Glutamatergic neuron (in vitro differentiated cells): ENCODE results near the gene CTSL. TPM values are rescaled to one million over a fixed set of nuclear protein-coding genes. Genes with fewer than 3 reads are reported as not detected.

Experiments
- DNase-seq: peaks from one replicate; pipeline ENCODE4 v3.0.0; 2022
- H3K27ac Mint-ChIP-seq: one replicate; pipeline ENCODE4 v1.8.0; 2020; ENCODE audit warnings: mild to moderate bottlenecking, mixed read lengths, inconsistent platforms; ENCODE audit not compliant: unreplicated experiment
- H3K27me3 Mint-ChIP-seq: one replicate; pipeline ENCODE4 v1.8.0; 2020; ENCODE audit warnings: mild to moderate bottlenecking, moderate library complexity, mixed read lengths, inconsistent platforms; ENCODE audit not compliant: unreplicated experiment
- H3K36me3 Mint-ChIP-seq: one replicate; pipeline ENCODE4 v1.8.0; 2020; ENCODE audit warnings: mild to moderate bottlenecking, mixed read lengths, inconsistent platforms; ENCODE audit not compliant: unreplicated experiment
- H3K4me1 Mint-ChIP-seq: one replicate; pipeline ENCODE4 v1.8.0; 2020; ENCODE audit warnings: mild to moderate bottlenecking, low read depth, mixed read lengths, inconsistent platforms; ENCODE audit not compliant: unreplicated experiment
- H3K4me3 Mint-ChIP-seq: one replicate; pipeline ENCODE4 v1.8.0; 2020; ENCODE audit warnings: mild to moderate bottlenecking, mixed read lengths, inconsistent platforms; ENCODE audit not compliant: unreplicated experiment
- H3K9me3 Mint-ChIP-seq: one replicate; pipeline ENCODE4 v1.8.0; 2020; ENCODE audit warnings: mild to moderate bottlenecking, moderate library complexity, mixed read lengths, inconsistent platforms; ENCODE audit not compliant: unreplicated experiment
- CTCF ChIP-seq: fragments of 200-600 bp; sonication (generic); IDR thresholded peaks from one replicate; pipeline ENCODE4 v1.5.0; 2021; ENCODE audit not compliant: partially characterized antibody, unreplicated experiment
- total RNA-seq: library from RNA; stranded (reverse); fragmentation: NEBNext Ultra II Directional; extraction: Animal tissue kit (Norgen Biotek cat#: 25700); gene quantifications from one replicate; pipeline ENCODE4 v1.2.1, GENCODE V29; 2021; ENCODE audit not compliant: unreplicated experiment

CTSL gene
- total RNA-seq, 1 donor from 2014 or later: 28.7 TPM

GRCh38 chr9:87706066-87706739, 19.7 kb upstream of the CTSL start:
- H3K27ac Mint-ChIP-seq: no peak overlapping the region
- no peak for DNase-seq
- peaks cover 5% of the 10 kb centered on the region for H3K27me3 Mint-ChIP-seq
- TF ChIP-seq CTCF: no peak
- H3K36me3 Mint-ChIP-seq: peaks cover 20% of the 10 kb centered on the region
- H3K9me3 Mint-ChIP-seq: peaks cover 10% of the 10 kb centered on the region
- H3K4me3 Mint-ChIP-seq: no peak overlapping the region
- H3K4me1 Mint-ChIP-seq: peaks cover 9% of the 10 kb centered on the region

DNA sequence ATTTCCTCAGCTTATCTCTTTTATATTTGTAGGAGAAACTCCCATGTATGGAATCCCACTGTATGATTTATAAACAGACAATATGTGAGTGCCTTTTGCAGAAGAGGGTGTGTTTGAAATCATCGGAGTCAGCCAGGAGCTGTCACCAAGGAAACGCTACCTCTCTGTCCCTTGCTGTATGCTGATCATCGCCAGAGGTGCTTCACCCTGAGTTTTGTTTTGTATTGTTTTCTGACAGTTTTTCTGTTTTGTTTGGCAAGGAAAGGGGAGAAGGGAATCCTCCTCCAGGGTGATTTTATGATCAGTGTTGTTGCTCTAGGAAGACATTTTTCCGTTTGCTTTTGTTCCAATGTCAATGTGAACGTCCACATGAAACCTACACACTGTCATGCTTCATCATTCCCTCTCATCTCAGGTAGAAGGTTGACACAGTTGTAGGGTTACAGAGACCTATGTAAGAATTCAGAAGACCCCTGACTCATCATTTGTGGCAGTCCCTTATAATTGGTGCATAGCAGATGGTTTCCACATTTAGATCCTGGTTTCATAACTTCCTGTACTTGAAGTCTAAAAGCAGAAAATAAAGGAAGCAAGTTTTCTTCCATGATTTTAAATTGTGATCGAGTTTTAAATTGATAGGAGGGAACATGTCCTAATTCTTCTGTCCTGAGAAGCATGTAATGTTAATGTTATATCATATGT, 18.0 kb upstream of the CTSL start:
- Mint-ChIP-seq H3K4me3 (no peak overlapping the region), H3K36me3 (peaks cover 20% of the 10 kb centered on the region)
- DNase-seq: no peak

GRCh38 chr9:87708546-87708945, 17.4 kb upstream of the CTSL start:
- DNase-seq: no peak
- Mint-ChIP-seq H3K4me3 (no peak overlapping the region), H3K27ac (no peak overlapping the region), H3K27me3 (peaks cover 10% of the 10 kb centered on the region), H3K36me3 (peaks cover 20% of the 10 kb centered on the region), H3K9me3 (peaks cover 10% of the 10 kb centered on the region), H3K4me1 (peaks cover 9% of the 10 kb centered on the region)
- TF ChIP-seq CTCF: no peak

More for the DNA sequence above, 18.0 kb upstream of the CTSL start:
- H3K4me1 Mint-ChIP-seq: peaks cover 7% of the 10 kb centered on the region
- no peak for TF ChIP-seq CTCF
- H3K27me3 Mint-ChIP-seq: peaks cover 9% of the 10 kb centered on the region
- H3K9me3 Mint-ChIP-seq: peaks cover 10% of the 10 kb centered on the region
- H3K27ac Mint-ChIP-seq: no peak overlapping the region

- Mint-ChIP-seq H3K36me3 (peaks cover 20% of the 10 kb centered on the region), H3K27ac (no peak overlapping the region), H3K4me1 (peaks cover 9% of the 10 kb centered on the region), H3K9me3 (peaks cover 10% of the 10 kb centered on the region), H3K4me3 (no peak overlapping the region), H3K27me3 (peaks cover 10% of the 10 kb centered on the region)
- DNase-seq: no peak
- no peak for TF ChIP-seq CTCF
Observed at GRCh38 chr9:87708986-87709728, 16.8 kb upstream of the CTSL start.
